GM12874 (cell line): Measurements from ENCODE around the gene PLCB2.

ENCODE experiments used
- TF ChIP-seq, protein P1 (sequence below): IDR thresholded peaks from 2 replicates; pipeline ENCODE4 v1.5.1; 2011; ENCODE audit warnings: low read depth, mild to moderate bottlenecking, control low read depth, low read length, moderate library complexity; ENCODE audit not compliant: insufficient read depth

PLCB2 gene

DNA sequence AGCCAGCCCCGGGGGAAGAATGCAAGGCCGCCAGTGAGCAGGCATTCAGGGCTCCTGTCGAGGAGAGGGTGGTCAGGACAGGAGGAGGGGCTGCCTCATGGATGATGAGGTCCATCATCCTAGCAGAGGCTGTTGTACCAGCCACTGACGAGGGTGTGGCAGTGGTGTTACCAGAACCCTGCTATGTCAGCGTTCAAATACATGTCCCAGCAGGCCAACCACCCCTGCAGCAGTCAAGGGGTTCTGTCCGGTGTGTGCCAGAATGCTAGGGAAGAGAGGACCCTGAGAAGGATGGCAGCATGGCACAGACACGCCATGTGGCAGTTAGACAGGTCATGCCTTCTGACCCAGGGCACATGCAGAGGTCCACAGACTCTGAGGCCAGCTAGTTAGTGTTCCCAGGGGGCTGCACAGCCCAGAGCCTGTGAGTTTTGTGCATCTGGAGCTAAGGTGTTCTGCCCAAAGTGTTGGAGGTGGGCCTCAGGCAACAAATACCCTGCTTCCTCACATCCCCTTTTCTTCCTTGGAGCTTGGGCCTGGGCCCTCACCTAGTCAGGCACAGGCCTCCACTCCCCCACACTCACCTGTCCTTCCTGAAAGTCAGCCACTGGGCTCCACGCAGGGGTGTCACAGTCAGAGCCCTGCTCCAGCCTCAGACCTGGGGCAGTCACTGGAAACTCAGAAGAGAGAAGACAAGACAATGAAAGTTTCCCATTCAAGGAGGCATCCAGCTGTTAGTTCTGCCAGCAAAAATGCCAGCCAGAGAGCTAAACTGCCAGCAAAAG is 61.0 kb downstream of the PLCB2 start:
- TF ChIP-seq, protein P1, sequence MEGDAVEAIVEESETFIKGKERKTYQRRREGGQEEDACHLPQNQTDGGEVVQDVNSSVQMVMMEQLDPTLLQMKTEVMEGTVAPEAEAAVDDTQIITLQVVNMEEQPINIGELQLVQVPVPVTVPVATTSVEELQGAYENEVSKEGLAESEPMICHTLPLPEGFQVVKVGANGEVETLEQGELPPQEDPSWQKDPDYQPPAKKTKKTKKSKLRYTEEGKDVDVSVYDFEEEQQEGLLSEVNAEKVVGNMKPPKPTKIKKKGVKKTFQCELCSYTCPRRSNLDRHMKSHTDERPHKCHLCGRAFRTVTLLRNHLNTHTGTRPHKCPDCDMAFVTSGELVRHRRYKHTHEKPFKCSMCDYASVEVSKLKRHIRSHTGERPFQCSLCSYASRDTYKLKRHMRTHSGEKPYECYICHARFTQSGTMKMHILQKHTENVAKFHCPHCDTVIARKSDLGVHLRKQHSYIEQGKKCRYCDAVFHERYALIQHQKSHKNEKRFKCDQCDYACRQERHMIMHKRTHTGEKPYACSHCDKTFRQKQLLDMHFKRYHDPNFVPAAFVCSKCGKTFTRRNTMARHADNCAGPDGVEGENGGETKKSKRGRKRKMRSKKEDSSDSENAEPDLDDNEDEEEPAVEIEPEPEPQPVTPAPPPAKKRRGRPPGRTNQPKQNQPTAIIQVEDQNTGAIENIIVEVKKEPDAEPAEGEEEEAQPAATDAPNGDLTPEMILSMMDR = no peak

DNA sequence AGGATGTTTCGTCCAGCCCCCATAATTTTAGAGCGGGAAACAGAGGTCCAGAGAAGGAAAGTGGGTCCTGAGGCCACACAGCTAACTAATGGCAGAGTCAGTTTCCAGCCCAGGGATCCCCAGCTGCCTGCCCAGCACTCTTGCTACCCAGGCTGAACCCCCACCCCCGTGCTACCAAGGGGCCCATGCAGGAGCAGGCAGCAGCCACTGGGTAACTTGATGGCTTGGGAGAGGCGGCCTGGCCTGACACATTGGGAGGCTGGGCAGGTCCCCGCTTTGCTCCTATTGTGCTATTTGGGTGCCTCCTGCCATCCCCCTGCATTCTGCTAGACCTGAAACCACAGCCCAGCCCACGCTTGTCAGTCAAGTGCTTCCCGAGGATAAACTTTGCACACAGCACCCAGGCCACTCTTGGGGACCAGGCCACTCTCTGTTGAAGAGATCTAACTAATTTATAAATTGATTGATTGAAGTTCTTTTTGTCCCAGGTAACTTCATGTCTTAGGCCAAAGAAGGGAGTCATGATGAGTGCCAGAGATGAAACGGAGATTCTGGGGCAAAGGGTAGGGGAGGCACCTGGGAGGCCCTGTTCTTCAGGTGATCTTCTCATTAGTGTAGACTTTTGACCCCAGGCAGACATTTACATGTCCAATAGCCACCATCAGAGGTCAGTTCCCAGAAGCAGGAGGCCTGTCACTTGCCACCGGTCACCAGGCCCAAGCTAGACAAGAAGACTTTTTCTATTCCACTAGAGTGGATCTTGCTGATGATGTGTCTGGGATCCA is 61.9 kb downstream of the PLCB2 start:
- TF ChIP-seq, protein P1 = no peak

DNA sequence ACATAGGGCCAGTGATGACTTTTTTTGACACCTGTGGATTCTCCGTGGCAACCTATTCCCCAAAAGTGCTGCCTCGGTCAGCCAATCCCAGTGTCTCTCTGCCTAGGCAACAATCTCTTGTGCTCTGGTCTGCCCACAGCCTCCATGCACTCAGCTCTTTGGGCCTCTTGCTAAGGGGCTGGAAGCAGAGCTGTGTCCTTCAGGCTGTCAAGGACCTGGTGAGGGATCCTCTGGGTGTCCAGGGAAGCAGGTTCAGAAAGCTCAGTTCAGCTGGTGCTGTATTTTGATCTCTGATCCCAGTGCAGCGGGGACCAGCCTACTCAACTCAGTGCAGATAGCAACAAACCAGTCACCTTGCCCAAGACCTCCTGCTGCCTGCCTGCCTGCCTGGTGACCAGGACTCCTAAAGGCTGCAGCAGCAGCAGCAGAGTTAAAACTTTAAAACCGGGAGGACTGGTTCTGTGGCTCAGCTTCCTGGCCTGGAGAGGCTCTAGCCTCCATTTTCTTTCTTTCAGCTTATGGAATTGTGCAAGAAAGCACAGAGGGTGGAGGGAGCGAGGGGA is 62.7 kb downstream of the PLCB2 start:
- TF ChIP-seq, protein P1 = no peak

DNA sequence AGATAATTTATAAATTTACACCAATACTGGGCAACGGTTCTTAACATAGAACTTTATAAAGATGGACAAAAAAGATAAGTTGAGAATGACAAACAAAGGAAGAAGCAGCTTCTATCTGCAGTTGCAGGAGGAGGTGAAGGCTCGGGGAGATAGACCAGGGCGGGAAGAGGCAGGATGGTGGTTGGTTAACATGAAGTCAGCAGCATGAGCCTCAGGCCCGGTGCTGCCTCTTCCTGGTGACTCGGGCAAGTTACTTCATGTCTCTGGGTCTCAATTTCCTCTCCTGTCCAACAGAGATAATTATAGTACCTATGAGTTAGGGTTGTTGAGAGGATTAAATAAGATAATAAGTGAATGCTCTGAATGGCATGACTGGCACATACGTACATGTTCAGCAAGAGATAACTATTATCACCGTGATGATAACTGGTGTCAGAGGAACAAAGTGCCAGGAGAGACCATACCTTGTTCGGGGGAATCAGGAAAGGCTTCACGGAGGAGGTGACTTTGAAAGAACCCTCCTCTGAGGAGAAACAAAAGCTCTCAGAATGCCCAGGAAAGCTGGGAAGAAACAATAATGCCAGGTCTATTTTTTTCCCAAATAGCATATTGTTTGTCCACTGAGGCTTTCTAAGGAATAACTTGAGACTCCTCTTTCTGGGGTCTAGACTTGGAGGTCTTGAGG is 64.5 kb downstream of the PLCB2 start:
- TF ChIP-seq, protein P1 = no peak

DNA sequence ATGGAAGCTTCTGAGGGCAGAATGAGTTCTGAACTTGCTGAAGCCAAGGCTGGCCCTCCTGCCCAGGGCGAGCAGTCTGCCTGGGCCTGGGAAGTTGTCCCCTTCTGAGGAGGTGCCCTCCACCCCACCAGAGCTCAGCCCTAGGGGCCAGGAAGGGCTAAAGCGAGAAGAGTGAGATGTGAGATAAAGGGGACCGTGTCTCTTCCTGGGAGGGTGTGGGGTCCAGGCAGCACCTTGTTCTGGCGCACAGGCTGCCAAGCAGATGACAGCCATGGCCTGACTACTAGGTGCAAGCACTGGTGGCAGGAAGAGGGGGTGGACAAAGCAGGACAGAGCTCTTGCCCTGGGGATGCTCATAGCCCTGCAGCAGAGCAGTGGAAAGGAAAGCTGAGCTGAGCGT is 65.1 kb downstream of the PLCB2 start:
- TF ChIP-seq, protein P1 = no peak

DNA sequence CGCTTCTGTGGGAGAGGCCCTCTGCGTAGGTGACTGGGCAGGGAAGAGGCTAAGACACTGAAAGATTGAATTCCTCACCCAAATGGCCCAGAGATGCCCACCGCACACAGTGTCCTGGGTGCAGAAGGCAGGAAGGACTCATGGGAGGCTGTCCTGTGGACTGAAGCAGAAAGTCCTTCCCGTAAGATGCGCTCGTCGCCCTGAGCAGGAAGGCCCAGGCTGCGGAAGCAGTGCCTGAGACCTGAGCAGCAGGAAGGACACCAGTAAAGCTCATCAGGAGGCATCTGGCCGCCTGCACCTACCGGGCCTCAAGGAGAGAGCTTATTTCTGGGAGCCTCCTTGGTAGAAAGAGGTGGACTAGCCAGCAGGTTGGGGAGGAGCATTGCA is 65.5 kb downstream of the PLCB2 start:
- TF ChIP-seq, protein P1 = no peak
